ENCODE measurements around the gene GOLGA6C.

DNA sequence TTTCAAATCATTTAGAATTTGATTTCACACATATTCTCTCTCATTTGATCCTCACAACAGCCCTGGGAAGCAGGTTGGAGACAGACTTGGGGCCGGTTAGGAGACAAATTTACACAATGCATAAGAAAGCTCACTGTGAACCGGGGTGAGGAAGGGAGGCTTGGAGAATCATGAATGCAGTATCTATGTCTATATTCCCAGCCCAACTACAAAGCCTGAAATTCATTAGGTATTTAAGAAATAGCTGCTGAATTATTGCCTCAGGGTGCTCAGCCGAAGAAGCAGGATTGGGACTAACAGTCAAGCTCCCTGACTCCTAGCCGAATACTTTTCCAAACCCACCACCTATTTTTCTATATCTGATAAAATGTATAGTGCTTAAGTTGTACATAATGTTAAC lies 8.4 kb upstream of the GOLGA6C start:
- TF ChIP-seq CTCF (IDR thresholded peaks at IDR 0.05) (no peak), POLR2A (IDR thresholded peaks at IDR 0.05) (no peak), POLR2AphosphoS5 (IDR thresholded peaks at IDR 0.05) (no peak)
